Activated T-cell treated with anti-CD3 and anti-CD28 coated beads, Interleukin-2, amount 50 U/mL, for 4 hours (primary cell): ENCODE data around the gene PPP1R1A. TPM values are rescaled to one million over a fixed set of nuclear protein-coding genes. Genes with fewer than 3 reads are reported as not detected.
A peak's percentile ranks its signal among the peaks of the same experiment; 100 is the strongest.

Source experiments
- ATAC-seq, 2 donors: fragments of 200-7000 bp; cut with Tn5 transposase; one replicate each; pipeline ENCODE4 v1.10.0; 2021
- DNase-seq: peaks from one replicate; pipeline ENCODE4 v3.0.0-alpha.2; 2020
- H3K27me3 Mint-ChIP-seq: one replicate; pipeline ENCODE4 v1.8.0; 2021; ENCODE audit warnings: low read depth, mixed read lengths
- H3K36me3 Mint-ChIP-seq: one replicate; pipeline ENCODE4 v1.8.0; 2022; ENCODE audit warnings: mixed read lengths; ENCODE audit not compliant: insufficient read depth
- H3K4me1 Mint-ChIP-seq: one replicate; pipeline ENCODE4 v1.8.0; 2021; ENCODE audit warnings: low read depth, mixed read lengths
- H3K4me3 Mint-ChIP-seq: one replicate; pipeline ENCODE4 v1.8.0; 2021; ENCODE audit warnings: mild to moderate bottlenecking, moderate library complexity, mixed read lengths
- H3K9me3 Mint-ChIP-seq: one replicate; pipeline ENCODE4 v1.8.0; 2021; ENCODE audit warnings: mixed read lengths
- total RNA-seq, 3 donors: library from RNA; stranded (reverse); gene quantifications; one replicate each; pipeline ENCODE4 v1.2.1, GENCODE V29; 2021

Gene PPP1R1A
- total RNA-seq, 3 donors from 2014 or later, result not detected

- Mint-ChIP-seq H3K9me3 (no peaks in the 10 kb centered on the region), H3K27me3 (peaks cover 54% of the 10 kb centered on the region), H3K36me3 (no peaks in the 10 kb centered on the region), H3K4me1 (peaks cover 14% of the 10 kb centered on the region), H3K4me3 (no peak overlapping the region)
- ATAC-seq (no peak), DNase-seq (no peak)
These were observed 3.9 kb upstream of the PPP1R1A start for GRCh38 chr12:54592316-54592715.

GRCh38 chr12:54590978-54591591 lies 2.6 kb upstream of the PPP1R1A start:
- ATAC-seq (no peak), DNase-seq (no peak)
- Mint-ChIP-seq H3K9me3 (no peaks in the 10 kb centered on the region), H3K4me3 (no peak overlapping the region), H3K27me3 (peaks cover 57% of the 10 kb centered on the region), H3K4me1 (peaks cover 9% of the 10 kb centered on the region), H3K36me3 (no peaks in the 10 kb centered on the region)

GRCh38 chr12:54589964-54590363 lies 1.5 kb upstream of the PPP1R1A start:
- peaks cover 67% of the 10 kb centered on the region for H3K27me3 Mint-ChIP-seq
- H3K36me3 Mint-ChIP-seq, result no peaks in the 10 kb centered on the region
- peaks cover 9% of the 10 kb centered on the region for H3K4me1 Mint-ChIP-seq
- DNase-seq (no peak), ATAC-seq (no peak)
- no peaks in the 10 kb centered on the region for H3K9me3 Mint-ChIP-seq
- no peak overlapping the region for H3K4me3 Mint-ChIP-seq

GRCh38 chr12:54588890-54589267 lies 420 bp upstream of the PPP1R1A start:
- peak overlapping the region; percentile 26 for H3K4me3 Mint-ChIP-seq

GRCh38 chr12:54587315-54587873 lies 1.1 kb downstream of the PPP1R1A start:
- peak overlapping the region; percentile 35 for H3K4me3 Mint-ChIP-seq
- DNase-seq, result no peak

More at GRCh38 chr12:54588890-54589267, 420 bp upstream of the PPP1R1A start:
- no peaks in the 10 kb centered on the region for H3K36me3 Mint-ChIP-seq
- peaks cover 9% of the 10 kb centered on the region for H3K4me1 Mint-ChIP-seq
- peaks cover 73% of the 10 kb centered on the region for H3K27me3 Mint-ChIP-seq
- ATAC-seq (no peak), DNase-seq (no peak)
- H3K9me3 Mint-ChIP-seq, result no peaks in the 10 kb centered on the region

GRCh38 chr12:54586620-54587019 lies 1.8 kb downstream of the PPP1R1A start:
- H3K27me3 Mint-ChIP-seq, result peaks cover 68% of the 10 kb centered on the region
- no peak for ATAC-seq

More at GRCh38 chr12:54587315-54587873, 1.1 kb downstream of the PPP1R1A start:
- no peaks in the 10 kb centered on the region for H3K9me3 Mint-ChIP-seq
- H3K27me3 Mint-ChIP-seq, result peaks cover 72% of the 10 kb centered on the region
- peaks cover 9% of the 10 kb centered on the region for H3K4me1 Mint-ChIP-seq
- H3K36me3 Mint-ChIP-seq, result no peaks in the 10 kb centered on the region
- no peak for ATAC-seq

GRCh38 chr12:54585243-54585642 lies 3.2 kb downstream of the PPP1R1A start:
- DNase-seq (no peak), ATAC-seq (no peak)
- Mint-ChIP-seq H3K9me3 (no peaks in the 10 kb centered on the region), H3K27me3 (peaks cover 54% of the 10 kb centered on the region), H3K4me3 (no peak overlapping the region), H3K4me1 (peaks cover 9% of the 10 kb centered on the region), H3K36me3 (no peaks in the 10 kb centered on the region)

More at GRCh38 chr12:54586620-54587019, 1.8 kb downstream of the PPP1R1A start:
- H3K36me3 Mint-ChIP-seq, result no peaks in the 10 kb centered on the region
- H3K9me3 Mint-ChIP-seq, result no peaks in the 10 kb centered on the region
- no peak overlapping the region for H3K4me3 Mint-ChIP-seq
- peaks cover 9% of the 10 kb centered on the region for H3K4me1 Mint-ChIP-seq
- DNase-seq, result no peak

- no peak for DNase-seq
- Mint-ChIP-seq H3K36me3 (no peaks in the 10 kb centered on the region), H3K9me3 (no peaks in the 10 kb centered on the region), H3K4me3 (no peak overlapping the region), H3K4me1 (peaks cover 10% of the 10 kb centered on the region), H3K27me3 (peaks cover 43% of the 10 kb centered on the region)
- ATAC-seq, result no peak
These were observed 4.3 kb downstream of the PPP1R1A start for GRCh38 chr12:54584128-54584527.

GRCh38 chr12:54583726-54584125 lies 4.7 kb downstream of the PPP1R1A start:
- ATAC-seq, result no peak
- Mint-ChIP-seq H3K27me3 (peaks cover 39% of the 10 kb centered on the region), H3K9me3 (no peaks in the 10 kb centered on the region), H3K36me3 (no peaks in the 10 kb centered on the region), H3K4me1 (peaks cover 5% of the 10 kb centered on the region), H3K4me3 (no peak overlapping the region)
- DNase-seq, result no peak

GRCh38 chr12:54581412-54581811 lies 7.0 kb downstream of the PPP1R1A start:
- no peak for ATAC-seq
- peaks cover 5% of the 10 kb centered on the region for H3K4me1 Mint-ChIP-seq
- no peak overlapping the region for H3K4me3 Mint-ChIP-seq
- H3K9me3 Mint-ChIP-seq, result no peaks in the 10 kb centered on the region
- no peak for DNase-seq
- peaks cover 20% of the 10 kb centered on the region for H3K27me3 Mint-ChIP-seq
- H3K36me3 Mint-ChIP-seq, result no peaks in the 10 kb centered on the region

- H3K4me3 Mint-ChIP-seq, result no peak overlapping the region
- peak; percentile 94 to 95 for ATAC-seq
- peaks cover 5% of the 10 kb centered on the region for H3K4me1 Mint-ChIP-seq
- peak; percentile 81 for DNase-seq
- H3K9me3 Mint-ChIP-seq, result no peaks in the 10 kb centered on the region
- peaks cover 7% of the 10 kb centered on the region for H3K27me3 Mint-ChIP-seq
- H3K36me3 Mint-ChIP-seq, result peaks cover 6% of the 10 kb centered on the region
These were observed 8.6 kb downstream of the PPP1R1A start for GRCh38 chr12:54579696-54580333.

GRCh38 chr12:54579258-54579657 lies 9.2 kb downstream of the PPP1R1A start:
- peaks cover 5% of the 10 kb centered on the region for H3K4me1 Mint-ChIP-seq

GRCh38 chr12:54578778-54579177 lies 9.7 kb downstream of the PPP1R1A start:
- DNase-seq (no peak), ATAC-seq (no peak)
- Mint-ChIP-seq H3K4me1 (peaks cover 5% of the 10 kb centered on the region), H3K9me3 (no peaks in the 10 kb centered on the region), H3K4me3 (no peak overlapping the region), H3K36me3 (peaks cover 6% of the 10 kb centered on the region), H3K27me3 (no peaks in the 10 kb centered on the region)

More at GRCh38 chr12:54579258-54579657, 9.2 kb downstream of the PPP1R1A start:
- peaks cover 6% of the 10 kb centered on the region for H3K36me3 Mint-ChIP-seq
- DNase-seq (no peak), ATAC-seq (peak in 1 of 2 donors; percentile 20)
- H3K9me3 Mint-ChIP-seq, result no peaks in the 10 kb centered on the region
- no peak overlapping the region for H3K4me3 Mint-ChIP-seq
- peaks cover 3% of the 10 kb centered on the region for H3K27me3 Mint-ChIP-seq

GRCh38 chr12:54572881-54573280 lies 15.6 kb downstream of the PPP1R1A start:
- Mint-ChIP-seq H3K27me3 (no peaks in the 10 kb centered on the region), H3K36me3 (peaks cover 22% of the 10 kb centered on the region), H3K4me1 (no peaks in the 10 kb centered on the region), H3K4me3 (no peak overlapping the region), H3K9me3 (no peaks in the 10 kb centered on the region)
- ATAC-seq, result no peak
- DNase-seq, result no peak
